ENCODE measurements around the gene FUT2. TPM values are rescaled to one million over a fixed set of nuclear protein-coding genes. Genes with fewer than 3 reads are reported as not detected.
"Not testable (repeated sequence)": the region's sequence is repeated elsewhere in the genome, so short reads cannot be mapped to it uniquely, and the experiment has no call there.

The FUT2 gene
- polyA plus RNA-seq, 4 donors, result 64.8 to 201 (median 117) TPM

DNA sequence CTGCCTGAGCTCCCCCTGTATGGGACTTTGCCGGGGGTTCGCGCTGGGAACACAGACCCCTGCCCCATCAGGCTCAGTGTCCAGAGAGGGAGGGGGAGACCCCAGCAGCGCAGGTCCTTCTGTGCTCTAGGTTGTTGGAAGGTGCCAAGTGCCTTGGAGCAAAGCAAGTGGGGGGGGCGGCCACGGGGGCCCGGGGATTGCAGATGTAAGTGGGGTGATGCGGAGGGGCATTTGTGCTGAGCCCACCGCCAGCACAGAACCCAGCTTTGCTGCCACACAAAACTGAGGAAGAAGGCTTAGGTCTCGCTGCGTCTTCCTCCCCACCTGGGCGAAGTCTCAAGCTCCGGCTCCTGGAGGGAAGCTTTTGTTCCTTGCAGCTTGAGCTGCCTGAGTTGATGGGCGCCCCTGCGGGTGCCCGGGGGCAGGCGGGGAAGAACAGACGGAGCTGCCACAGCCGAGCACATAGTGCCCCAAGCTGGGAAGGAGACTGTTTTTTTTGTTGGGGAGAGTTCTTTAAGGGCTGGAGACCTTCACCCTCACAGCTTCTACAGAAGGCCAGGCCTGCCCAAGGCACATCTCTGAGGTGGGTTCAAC lies 21.5 kb upstream of the FUT2 start:
- Histone ChIP-seq H3K27me3 (ENCODE audit: control insufficient read depth in 3 of 3, insufficient read depth in 3 of 3, low read length in 3 of 3) (no peaks in the 10 kb centered on the region), H3K4me1 (ENCODE audit: control insufficient read depth in 3 of 3, insufficient read depth in 2 of 3, low read depth in 1 of 3, low read length in 2 of 3) (peaks cover 0 to 54% (median 2%) of the 10 kb centered on the region in 3 donors), H3K27ac (ENCODE audit: low read depth in 1 of 3, low read length in 2 of 3) (no peak overlapping the region), H3K4me3 (ENCODE audit: low read depth in 1 of 3, low read length in 3 of 3) (no peak overlapping the region), H3K36me3 (ENCODE audit: control insufficient read depth in 3 of 3, insufficient read depth in 2 of 3, low read depth in 1 of 3, low read length in 3 of 3) (peaks cover 0 to 3% (median 0%) of the 10 kb centered on the region in 3 donors), H3K9me3 (ENCODE audit: control insufficient read depth in 2 of 2, insufficient read depth in 1 of 2, low read depth in 1 of 2, low read length in 1 of 2) (no peaks in the 10 kb centered on the region)
- 88 to 96% (median 92%) methylated on average over 18 to 19 of the region's 19 CpGs for WGBS, 3 donors
- FAIRE-seq, result no peak
- no peak for DNase-seq

GRCh38 chr19:48674921-48675824 lies 20.6 kb upstream of the FUT2 start:
- DNase-seq, result peak; percentile 87 to 93
- H3K27ac ChIP-seq (ENCODE audit: low read depth in 1 of 3, low read length in 2 of 3), result peak overlapping the region in 1 of 3 donors; percentile 94
- WGBS, 3 donors, result 36 to 39% (median 39%) methylated on average over 28 of the region's 28 CpGs
- H3K4me3 ChIP-seq (ENCODE audit: low read depth in 1 of 3, low read length in 3 of 3), result no peak overlapping the region
- peaks cover 0 to 3% (median 0%) of the 10 kb centered on the region in 3 donors for H3K36me3 ChIP-seq (ENCODE audit: control insufficient read depth in 3 of 3, insufficient read depth in 2 of 3, low read depth in 1 of 3, low read length in 3 of 3)
- no peaks in the 10 kb centered on the region for H3K27me3 ChIP-seq (ENCODE audit: control insufficient read depth in 3 of 3, insufficient read depth in 3 of 3, low read length in 3 of 3)
- H3K9me3 ChIP-seq (ENCODE audit: control insufficient read depth in 2 of 2, insufficient read depth in 1 of 2, low read depth in 1 of 2, low read length in 1 of 2), result no peaks in the 10 kb centered on the region
- no peak for FAIRE-seq
- peaks cover 0 to 54% (median 2%) of the 10 kb centered on the region in 3 donors for H3K4me1 ChIP-seq (ENCODE audit: control insufficient read depth in 3 of 3, insufficient read depth in 2 of 3, low read depth in 1 of 3, low read length in 2 of 3)

- H3K36me3 ChIP-seq (ENCODE audit: control insufficient read depth in 3 of 3, insufficient read depth in 2 of 3, low read depth in 1 of 3, low read length in 3 of 3), result peaks cover 0 to 3% (median 0%) of the 10 kb centered on the region in 3 donors
- 74 to 82% (median 78%) methylated on average over 17 of the region's 17 CpGs for WGBS, 3 donors
- H3K4me1 ChIP-seq (ENCODE audit: control insufficient read depth in 3 of 3, insufficient read depth in 2 of 3, low read depth in 1 of 3, low read length in 2 of 3), result peaks cover 0 to 43% (median 2%) of the 10 kb centered on the region in 3 donors
- peak overlapping the region; percentile 73 to 94 (median 82) for H3K27ac ChIP-seq (ENCODE audit: low read depth in 1 of 3, low read length in 2 of 3)
- no peak for FAIRE-seq
- H3K27me3 ChIP-seq (ENCODE audit: control insufficient read depth in 3 of 3, insufficient read depth in 3 of 3, low read length in 3 of 3), result no peaks in the 10 kb centered on the region
- H3K4me3 ChIP-seq (ENCODE audit: low read depth in 1 of 3, low read length in 3 of 3), result no peak overlapping the region
- H3K9me3 ChIP-seq (ENCODE audit: control insufficient read depth in 2 of 2, insufficient read depth in 1 of 2, low read depth in 1 of 2, low read length in 1 of 2), result no peaks in the 10 kb centered on the region
- DNase-seq, result no peak
Observed at GRCh38 chr19:48676487-48676886, 19.3 kb upstream of the FUT2 start.

- Histone ChIP-seq H3K27ac (ENCODE audit: low read depth in 1 of 3, low read length in 2 of 3) (peak overlapping the region; percentile 73 to 94 (median 82)), H3K36me3 (ENCODE audit: control insufficient read depth in 3 of 3, insufficient read depth in 2 of 3, low read depth in 1 of 3, low read length in 3 of 3) (peaks cover 0 to 3% (median 0%) of the 10 kb centered on the region in 3 donors), H3K9me3 (ENCODE audit: control insufficient read depth in 2 of 2, insufficient read depth in 1 of 2, low read depth in 1 of 2, low read length in 1 of 2) (no peaks in the 10 kb centered on the region), H3K27me3 (ENCODE audit: control insufficient read depth in 3 of 3, insufficient read depth in 3 of 3, low read length in 3 of 3) (no peaks in the 10 kb centered on the region), H3K4me3 (ENCODE audit: low read depth in 1 of 3, low read length in 3 of 3) (no peak overlapping the region), H3K4me1 (ENCODE audit: control insufficient read depth in 3 of 3, insufficient read depth in 2 of 3, low read depth in 1 of 3, low read length in 2 of 3) (peaks cover 0 to 43% (median 2%) of the 10 kb centered on the region in 3 donors)
- 18 to 66% (median 45%) methylated on average over 13 of the region's 13 CpGs for WGBS, 3 donors
- DNase-seq, result peak; percentile 91 to 95
- FAIRE-seq, result no peak
Observed at GRCh38 chr19:48676887-48677286, 18.9 kb upstream of the FUT2 start.

DNA sequence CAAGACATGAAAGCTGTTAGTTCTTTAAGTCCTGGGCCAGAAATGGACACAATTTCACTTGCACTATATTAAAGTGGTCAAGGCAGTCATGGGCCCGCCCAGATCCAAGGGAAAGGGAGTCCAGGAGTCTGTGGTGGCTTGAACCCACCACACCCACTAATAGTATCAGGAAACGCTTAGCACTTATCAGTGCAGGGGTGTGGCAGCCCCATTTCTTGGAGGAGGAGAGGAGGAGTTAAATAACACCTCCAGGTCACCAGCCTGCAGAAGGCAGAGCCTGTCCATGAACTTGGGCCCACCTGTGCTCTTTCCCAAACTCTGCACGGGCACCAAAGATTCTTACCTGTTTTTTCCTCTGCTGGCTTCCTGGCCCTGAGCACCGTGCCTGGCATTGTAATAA lies 17.6 kb upstream of the FUT2 start:
- Histone ChIP-seq H3K4me3 (ENCODE audit: low read depth in 1 of 3, low read length in 3 of 3) (no peak overlapping the region), H3K4me1 (ENCODE audit: control insufficient read depth in 3 of 3, insufficient read depth in 2 of 3, low read depth in 1 of 3, low read length in 2 of 3) (peaks cover 0 to 44% (median 2%) of the 10 kb centered on the region in 3 donors), H3K36me3 (ENCODE audit: control insufficient read depth in 3 of 3, insufficient read depth in 2 of 3, low read depth in 1 of 3, low read length in 3 of 3) (peaks cover 0 to 3% (median 0%) of the 10 kb centered on the region in 3 donors), H3K27me3 (ENCODE audit: control insufficient read depth in 3 of 3, insufficient read depth in 3 of 3, low read length in 3 of 3) (no peaks in the 10 kb centered on the region), H3K9me3 (ENCODE audit: control insufficient read depth in 2 of 2, insufficient read depth in 1 of 2, low read depth in 1 of 2, low read length in 1 of 2) (no peaks in the 10 kb centered on the region), H3K27ac (ENCODE audit: low read depth in 1 of 3, low read length in 2 of 3) (peak overlapping the region; percentile 90 to 94 (median 91))
- no peak for FAIRE-seq
- DNase-seq, result peak; percentile 91 to 98
- 7 to 46% (median 35%) methylated on average over 4 of the region's 4 CpGs for WGBS, 3 donors

DNA sequence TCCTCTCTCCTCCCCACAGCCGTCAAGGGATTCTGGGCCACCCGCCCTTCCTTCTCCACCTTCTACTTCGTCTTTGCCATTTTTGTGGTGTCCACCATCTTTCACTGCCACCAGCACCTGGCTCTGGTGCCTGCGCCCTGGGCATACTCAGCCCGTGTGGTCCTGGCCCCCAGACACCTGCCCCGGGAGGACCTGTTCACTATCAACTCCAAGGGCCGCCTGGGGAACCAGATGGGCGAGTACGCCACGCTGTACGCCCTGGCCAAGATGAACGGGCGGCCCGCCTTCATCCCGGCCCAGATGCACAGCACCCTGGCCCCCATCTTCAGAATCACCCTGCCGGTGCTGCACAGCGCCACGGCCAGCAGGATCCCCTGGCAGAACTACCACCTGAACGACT lies 15.8 kb upstream of the FUT2 start:
- not testable (repeated sequence) for H3K9me3 ChIP-seq (ENCODE audit: control insufficient read depth in 2 of 2, insufficient read depth in 1 of 2, low read depth in 1 of 2, low read length in 1 of 2); H3K27me3 ChIP-seq (ENCODE audit: control insufficient read depth in 3 of 3, insufficient read depth in 3 of 3, low read length in 3 of 3); H3K36me3 ChIP-seq (ENCODE audit: control insufficient read depth in 3 of 3, insufficient read depth in 2 of 3, low read depth in 1 of 3, low read length in 3 of 3); H3K27ac ChIP-seq (ENCODE audit: low read depth in 1 of 3, low read length in 2 of 3); H3K4me3 ChIP-seq (ENCODE audit: low read depth in 1 of 3, low read length in 3 of 3); FAIRE-seq; DNase-seq
- WGBS, 3 donors, result 89 to 94% (median 94%) methylated on average over 15 to 17 of the region's 19 CpGs
- peaks cover 0 to 53% (median 4%) of the 10 kb centered on the region in 3 donors for H3K4me1 ChIP-seq (ENCODE audit: control insufficient read depth in 3 of 3, insufficient read depth in 2 of 3, low read depth in 1 of 3, low read length in 2 of 3)

DNA sequence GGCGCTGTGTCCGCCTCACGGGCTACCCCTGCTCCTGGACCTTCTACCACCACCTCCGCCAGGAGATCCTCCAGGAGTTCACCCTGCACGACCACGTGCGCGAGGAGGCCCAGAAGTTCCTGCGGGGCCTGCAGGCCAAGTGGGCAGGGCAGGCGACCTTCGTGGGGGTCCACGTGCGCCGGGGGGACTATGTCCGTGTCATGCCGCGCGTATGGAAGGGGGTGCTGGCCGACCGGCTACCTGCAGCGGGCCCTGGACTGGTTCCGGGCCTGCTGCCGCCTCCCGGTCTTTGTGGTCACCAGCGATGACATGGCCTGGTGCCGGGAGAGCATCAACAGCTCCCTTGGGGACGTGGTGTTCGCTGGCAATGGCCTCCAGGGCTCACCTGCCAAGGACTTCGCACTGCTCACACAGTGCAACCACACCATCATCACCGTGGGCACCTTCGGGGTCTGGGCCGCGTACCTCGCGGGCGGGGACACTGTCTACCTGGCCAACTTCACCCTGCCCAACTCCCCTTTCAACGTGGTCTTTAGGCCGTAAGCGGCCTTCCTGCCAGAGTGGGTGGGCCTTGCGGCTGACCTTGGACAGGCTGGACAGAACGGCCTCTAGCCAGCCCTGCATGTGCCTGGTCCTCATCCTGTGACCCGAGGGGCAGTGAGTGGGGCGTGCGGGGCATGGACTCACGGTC lies 15.2 kb upstream of the FUT2 start:
- DNase-seq (no peak), FAIRE-seq (no peak)
- Histone ChIP-seq H3K4me1 (ENCODE audit: control insufficient read depth in 3 of 3, insufficient read depth in 2 of 3, low read depth in 1 of 3, low read length in 2 of 3) (peaks cover 0 to 53% (median 4%) of the 10 kb centered on the region in 3 donors), H3K9me3 (ENCODE audit: control insufficient read depth in 2 of 2, insufficient read depth in 1 of 2, low read depth in 1 of 2, low read length in 1 of 2) (no peaks in the 10 kb centered on the region), H3K4me3 (ENCODE audit: low read depth in 1 of 3, low read length in 3 of 3) (no peak overlapping the region), H3K36me3 (ENCODE audit: control insufficient read depth in 3 of 3, insufficient read depth in 2 of 3, low read depth in 1 of 3, low read length in 3 of 3) (no peaks in the 10 kb centered on the region), H3K27ac (ENCODE audit: low read depth in 1 of 3, low read length in 2 of 3) (no peak overlapping the region), H3K27me3 (ENCODE audit: control insufficient read depth in 3 of 3, insufficient read depth in 3 of 3, low read length in 3 of 3) (no peaks in the 10 kb centered on the region)
- WGBS, 3 donors, result 89 to 91% (median 89%) methylated on average over 41 to 45 of the region's 45 CpGs

GRCh38 chr19:48681127-48681470 lies 14.7 kb upstream of the FUT2 start:
- H3K4me1 ChIP-seq (ENCODE audit: control insufficient read depth in 3 of 3, insufficient read depth in 2 of 3, low read depth in 1 of 3, low read length in 2 of 3), result peaks cover 0 to 53% (median 4%) of the 10 kb centered on the region in 3 donors
- H3K27me3 ChIP-seq (ENCODE audit: control insufficient read depth in 3 of 3, insufficient read depth in 3 of 3, low read length in 3 of 3), result no peaks in the 10 kb centered on the region
- WGBS, 3 donors, result 62 to 74% (median 71%) methylated on average over 7 of the region's 7 CpGs
- no peak overlapping the region for H3K27ac ChIP-seq (ENCODE audit: low read depth in 1 of 3, low read length in 2 of 3)
- no peak overlapping the region for H3K4me3 ChIP-seq (ENCODE audit: low read depth in 1 of 3, low read length in 3 of 3)
- H3K36me3 ChIP-seq (ENCODE audit: control insufficient read depth in 3 of 3, insufficient read depth in 2 of 3, low read depth in 1 of 3, low read length in 3 of 3), result no peaks in the 10 kb centered on the region
- FAIRE-seq, result no peak
- DNase-seq, result no peak
- no peaks in the 10 kb centered on the region for H3K9me3 ChIP-seq (ENCODE audit: control insufficient read depth in 2 of 2, insufficient read depth in 1 of 2, low read depth in 1 of 2, low read length in 1 of 2)

All from small intestine (tissue), 7 donors.